Measurements from ENCODE around the gene PROC. TPM values are rescaled to one million over a fixed set of nuclear protein-coding genes. Genes with fewer than 3 reads are reported as not detected.

PROC gene
- total RNA-seq, 1 donor from 2014 or later, result 1.0 TPM

- Histone ChIP-seq H3K4me2 (ENCODE audit: low read length) (no peak overlapping the region), H2AFZ (ENCODE audit: low read depth, low read length) (no peak overlapping the region), H3K79me2 (ENCODE audit: insufficient read depth, low read length) (no peaks in the 10 kb centered on the region), H3K9me3 (ENCODE audit: insufficient read depth, low read depth, low read length) (no peaks in the 10 kb centered on the region), H3K27me3 (ENCODE audit: insufficient read depth, low read length) (no peaks in the 10 kb centered on the region), H3K9ac (ENCODE audit: low read length) (no peak overlapping the region), H3K27ac (ENCODE audit: low read depth, low read length) (no peak overlapping the region), H3K36me3 (ENCODE audit: insufficient read depth, low read length) (no peaks in the 10 kb centered on the region), H3K4me3 (ENCODE audit: insufficient read depth, low read depth, low read length) (no peak overlapping the region), H3K4me1 (ENCODE audit: insufficient read depth, low read length) (no peaks in the 10 kb centered on the region), H4K20me1 (ENCODE audit: insufficient read depth, low read length) (no peaks in the 10 kb centered on the region)
- no peaks in the 10 kb centered on the region for H3K27me3 Mint-ChIP-seq (ENCODE audit: low read depth, unreplicated experiment)
- TF ChIP-seq CTCF (IDR thresholded peaks at IDR 0.05; ENCODE audit: insufficient read depth, low read depth, low read length) (no peak), EZH2 (IDR thresholded peaks at IDR 0.05; ENCODE audit: insufficient read depth, low read length) (no peak)
- no peaks in the 10 kb centered on the region for H3K9me3 Mint-ChIP-seq (ENCODE audit: unreplicated experiment)
- no peaks in the 10 kb centered on the region for H3K36me3 Mint-ChIP-seq (ENCODE audit: low read depth, unreplicated experiment)
- no peak overlapping the region for H3K4me3 Mint-ChIP-seq (ENCODE audit: unreplicated experiment)
- no peak overlapping the region for H3K27ac Mint-ChIP-seq (ENCODE audit: unreplicated experiment)
- H3K4me1 Mint-ChIP-seq (ENCODE audit: low read depth, unreplicated experiment), result no peaks in the 10 kb centered on the region
- DNase-seq (ENCODE audit: low read depth) (no peak), FAIRE-seq (no peak)
Measured at GRCh38 chr2:127455566-127456493, 37.6 kb downstream of the PROC start.

- Histone ChIP-seq H4K20me1 (ENCODE audit: insufficient read depth, low read length) (no peaks in the 10 kb centered on the region), H3K4me1 (ENCODE audit: insufficient read depth, low read length) (no peaks in the 10 kb centered on the region), H2AFZ (ENCODE audit: low read depth, low read length) (no peak overlapping the region), H3K36me3 (ENCODE audit: insufficient read depth, low read length) (no peaks in the 10 kb centered on the region), H3K9me3 (ENCODE audit: insufficient read depth, low read depth, low read length) (no peaks in the 10 kb centered on the region), H3K4me2 (ENCODE audit: low read length) (no peak overlapping the region), H3K9ac (ENCODE audit: low read length) (no peak overlapping the region), H3K27ac (ENCODE audit: low read depth, low read length) (no peak overlapping the region), H3K4me3 (ENCODE audit: insufficient read depth, low read depth, low read length) (no peak overlapping the region), H3K27me3 (ENCODE audit: insufficient read depth, low read length) (no peaks in the 10 kb centered on the region), H3K79me2 (ENCODE audit: insufficient read depth, low read length) (no peaks in the 10 kb centered on the region)
- H3K9me3 Mint-ChIP-seq (ENCODE audit: unreplicated experiment), result no peaks in the 10 kb centered on the region
- no peak for TF ChIP-seq CTCF (IDR thresholded peaks at IDR 0.05; ENCODE audit: insufficient read depth, low read depth, low read length)
- no peak for TF ChIP-seq EZH2 (IDR thresholded peaks at IDR 0.05; ENCODE audit: insufficient read depth, low read length)
- no peaks in the 10 kb centered on the region for H3K27me3 Mint-ChIP-seq (ENCODE audit: low read depth, unreplicated experiment)
- H3K4me3 Mint-ChIP-seq (ENCODE audit: unreplicated experiment), result no peak overlapping the region
- FAIRE-seq, result no peak
- no peaks in the 10 kb centered on the region for H3K4me1 Mint-ChIP-seq (ENCODE audit: low read depth, unreplicated experiment)
- no peaks in the 10 kb centered on the region for H3K36me3 Mint-ChIP-seq (ENCODE audit: low read depth, unreplicated experiment)
- DNase-seq (ENCODE audit: low read depth), result no peak
- H3K27ac Mint-ChIP-seq (ENCODE audit: unreplicated experiment), result no peak overlapping the region
Measured at GRCh38 chr2:127456960-127457359, 38.7 kb downstream of the PROC start.

GRCh38 chr2:127462461-127462860 lies 44.2 kb downstream of the PROC start:
- no peak for TF ChIP-seq CTCF (IDR thresholded peaks at IDR 0.05; ENCODE audit: insufficient read depth, low read depth, low read length)
- no peak for TF ChIP-seq EZH2 (IDR thresholded peaks at IDR 0.05; ENCODE audit: insufficient read depth, low read length)
- H4K20me1 ChIP-seq (ENCODE audit: insufficient read depth, low read length), result no peaks in the 10 kb centered on the region
- H2AFZ ChIP-seq (ENCODE audit: low read depth, low read length), result no peak overlapping the region
- no peak overlapping the region for H3K9ac ChIP-seq (ENCODE audit: low read length)
- FAIRE-seq (no peak), DNase-seq (ENCODE audit: low read depth) (no peak)
- Mint-ChIP-seq H3K9me3 (ENCODE audit: unreplicated experiment) (peaks cover 2% of the 10 kb centered on the region), H3K27ac (ENCODE audit: unreplicated experiment) (no peak overlapping the region), H3K4me1 (ENCODE audit: low read depth, unreplicated experiment) (peaks cover 17% of the 10 kb centered on the region), H3K36me3 (ENCODE audit: low read depth, unreplicated experiment) (peaks cover 4% of the 10 kb centered on the region), H3K4me3 (ENCODE audit: unreplicated experiment) (no peak overlapping the region), H3K27me3 (ENCODE audit: low read depth, unreplicated experiment) (no peaks in the 10 kb centered on the region)
- H3K27ac ChIP-seq (ENCODE audit: low read depth, low read length), result no peak overlapping the region
- H3K36me3 ChIP-seq (ENCODE audit: insufficient read depth, low read length), result no peaks in the 10 kb centered on the region
- H3K79me2 ChIP-seq (ENCODE audit: insufficient read depth, low read length), result no peaks in the 10 kb centered on the region
- no peaks in the 10 kb centered on the region for H3K9me3 ChIP-seq (ENCODE audit: insufficient read depth, low read depth, low read length)
- no peak overlapping the region for H3K4me2 ChIP-seq (ENCODE audit: low read length)
- H3K27me3 ChIP-seq (ENCODE audit: insufficient read depth, low read length), result no peaks in the 10 kb centered on the region
- H3K4me1 ChIP-seq (ENCODE audit: insufficient read depth, low read length), result no peaks in the 10 kb centered on the region
- no peak overlapping the region for H3K4me3 ChIP-seq (ENCODE audit: insufficient read depth, low read depth, low read length)

Data from astrocyte (in vitro differentiated cells and primary cell).